Central memory CD8-positive, alpha-beta T cell (primary cell): ENCODE results near the gene PCID2.

Source experiments
- ATAC-seq: fragments of 150-1000 bp; cut with Tn5 transposase; replicated peaks from 2 replicates; pipeline ENCODE4 v1.10.0; 2022; ENCODE audit warnings: mild to moderate bottlenecking, moderate FRiP score, moderate number of reproducible peaks; ENCODE audit not compliant: poor library complexity, severe bottlenecking; ENCODE audit errors: extremely low read depth
- DNase-seq, 2 donors: peaks; one replicate each; pipeline ENCODE4 v3.0.0; 2021; ENCODE audit warnings: low spot score in 2 of 2
- H3K27ac Mint-ChIP-seq: one replicate; pipeline ENCODE4 v1.8.0; 2022; ENCODE audit warnings: low read depth, mild to moderate bottlenecking, moderate library complexity, mixed read lengths
- H3K27me3 Mint-ChIP-seq: one replicate; pipeline ENCODE4 v1.8.0; 2022; ENCODE audit warnings: mixed read lengths
- H3K36me3 Mint-ChIP-seq: one replicate; pipeline ENCODE4 v1.8.0; 2022; ENCODE audit warnings: mild to moderate bottlenecking, moderate library complexity, mixed read lengths; ENCODE audit not compliant: insufficient read depth
- H3K4me1 Mint-ChIP-seq: one replicate; pipeline ENCODE4 v1.8.0; 2022; ENCODE audit warnings: mixed read lengths
- H3K4me3 Mint-ChIP-seq: one replicate; pipeline ENCODE4 v1.8.0; 2022; ENCODE audit warnings: mild to moderate bottlenecking, moderate library complexity, mixed read lengths
- H3K9me3 Mint-ChIP-seq: one replicate; pipeline ENCODE4 v1.8.0; 2022; ENCODE audit warnings: mixed read lengths

PCID2 gene

DNA sequence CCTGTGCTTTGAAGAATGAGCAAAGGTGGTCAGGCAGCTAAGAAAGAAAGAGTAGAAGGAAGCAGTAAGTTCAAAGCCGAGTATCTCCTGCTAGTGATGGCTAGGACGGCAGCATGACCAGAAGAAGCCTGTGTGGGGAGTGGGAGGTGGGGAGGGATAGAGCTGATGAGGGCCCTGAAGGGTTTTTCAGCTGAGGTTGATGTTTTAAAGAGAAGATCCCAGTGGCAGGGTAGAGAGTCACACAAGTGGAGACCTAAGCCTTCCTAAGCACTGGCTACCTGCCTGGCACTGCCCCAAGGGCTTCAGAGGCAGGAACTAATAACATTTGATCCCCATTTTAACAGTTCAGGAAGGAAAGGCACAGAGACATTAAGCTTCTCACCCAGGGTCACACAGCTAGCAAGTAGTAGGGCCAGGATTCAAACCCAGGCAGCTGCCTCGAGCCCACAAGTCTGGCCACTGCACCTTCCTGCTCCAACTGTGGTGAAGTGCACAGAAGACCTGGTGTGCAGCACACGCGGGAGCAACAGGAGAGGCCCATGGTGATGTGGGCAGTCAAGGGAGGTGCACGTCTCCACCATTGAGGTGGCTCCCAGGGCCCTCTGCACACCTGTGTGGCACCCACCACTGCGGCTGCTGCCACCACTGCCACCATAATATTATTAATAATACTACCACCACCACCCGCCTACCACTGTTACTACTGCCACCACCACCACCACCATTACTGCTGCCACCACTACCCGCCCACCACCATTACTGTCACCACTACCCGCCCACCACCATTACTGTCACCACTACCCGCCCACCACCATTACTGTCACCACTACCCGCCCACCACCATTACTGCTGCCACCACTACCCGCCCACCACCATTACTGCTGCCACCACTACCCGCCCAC, 23.1 kb upstream of the PCID2 start:
- Mint-ChIP-seq H3K27ac (peak overlapping the region; percentile 32), H3K36me3 (peaks cover 48% of the 10 kb centered on the region), H3K27me3 (no peaks in the 10 kb centered on the region), H3K4me3 (no peak overlapping the region), H3K9me3 (no peaks in the 10 kb centered on the region), H3K4me1 (peaks cover 5% of the 10 kb centered on the region)
- ATAC-seq (no peak), DNase-seq (no peak)

GRCh38 chr13:113229791-113230190, 21.3 kb upstream of the PCID2 start:
- no peak overlapping the region for H3K27ac Mint-ChIP-seq
- DNase-seq = no peak
- no peaks in the 10 kb centered on the region for H3K9me3 Mint-ChIP-seq
- H3K27me3 Mint-ChIP-seq = no peaks in the 10 kb centered on the region
- no peak overlapping the region for H3K4me3 Mint-ChIP-seq
- no peak for ATAC-seq
- peaks cover 14% of the 10 kb centered on the region for H3K4me1 Mint-ChIP-seq
- H3K36me3 Mint-ChIP-seq = peaks cover 54% of the 10 kb centered on the region

GRCh38 chr13:113229161-113229560, 20.7 kb upstream of the PCID2 start:
- Mint-ChIP-seq H3K27ac (no peak overlapping the region), H3K4me3 (no peak overlapping the region), H3K4me1 (peaks cover 19% of the 10 kb centered on the region), H3K36me3 (peaks cover 56% of the 10 kb centered on the region), H3K9me3 (no peaks in the 10 kb centered on the region), H3K27me3 (no peaks in the 10 kb centered on the region)
- no peak for ATAC-seq
- DNase-seq = no peak

GRCh38 chr13:113226873-113227450, 18.5 kb upstream of the PCID2 start:
- Mint-ChIP-seq H3K27me3 (no peaks in the 10 kb centered on the region), H3K4me3 (no peak overlapping the region), H3K36me3 (peaks cover 62% of the 10 kb centered on the region), H3K9me3 (no peaks in the 10 kb centered on the region), H3K27ac (no peak overlapping the region), H3K4me1 (peaks cover 31% of the 10 kb centered on the region)
- ATAC-seq (no peak), DNase-seq (no peak)

DNA sequence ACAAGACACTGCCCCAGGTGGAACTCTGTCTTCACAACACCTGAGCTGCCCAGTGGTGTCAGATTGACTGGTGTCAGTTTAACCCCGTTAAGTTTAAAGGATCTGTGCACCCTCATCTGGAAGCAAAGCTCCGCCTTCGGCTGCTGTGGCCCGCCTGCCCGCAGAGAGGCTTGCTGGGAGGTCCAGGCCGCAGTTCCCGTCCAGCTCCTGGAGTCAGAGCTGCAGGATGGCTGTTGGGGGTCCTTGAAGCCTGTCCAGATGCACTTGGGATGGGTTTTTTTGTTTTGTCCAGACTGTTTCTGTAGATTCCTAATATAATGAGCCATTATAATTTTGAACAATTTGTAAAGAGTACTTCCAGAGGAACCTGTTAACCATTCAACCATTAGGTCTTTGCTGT, 17.0 kb upstream of the PCID2 start:
- H3K36me3 Mint-ChIP-seq = peaks cover 68% of the 10 kb centered on the region

GRCh38 chr13:113224486-113224885, 16.0 kb upstream of the PCID2 start:
- Mint-ChIP-seq H3K9me3 (no peaks in the 10 kb centered on the region), H3K27ac (peak overlapping the region; percentile 16), H3K4me1 (peaks cover 51% of the 10 kb centered on the region), H3K27me3 (no peaks in the 10 kb centered on the region), H3K4me3 (no peak overlapping the region), H3K36me3 (peaks cover 66% of the 10 kb centered on the region)
- no peak for ATAC-seq
- no peak for DNase-seq

More for the DNA sequence above, 17.0 kb upstream of the PCID2 start:
- H3K9me3 Mint-ChIP-seq = no peaks in the 10 kb centered on the region
- no peaks in the 10 kb centered on the region for H3K27me3 Mint-ChIP-seq
- H3K4me1 Mint-ChIP-seq = peaks cover 42% of the 10 kb centered on the region
- no peak overlapping the region for H3K27ac Mint-ChIP-seq
- DNase-seq = no peak
- ATAC-seq = no peak
- H3K4me3 Mint-ChIP-seq = no peak overlapping the region

DNA sequence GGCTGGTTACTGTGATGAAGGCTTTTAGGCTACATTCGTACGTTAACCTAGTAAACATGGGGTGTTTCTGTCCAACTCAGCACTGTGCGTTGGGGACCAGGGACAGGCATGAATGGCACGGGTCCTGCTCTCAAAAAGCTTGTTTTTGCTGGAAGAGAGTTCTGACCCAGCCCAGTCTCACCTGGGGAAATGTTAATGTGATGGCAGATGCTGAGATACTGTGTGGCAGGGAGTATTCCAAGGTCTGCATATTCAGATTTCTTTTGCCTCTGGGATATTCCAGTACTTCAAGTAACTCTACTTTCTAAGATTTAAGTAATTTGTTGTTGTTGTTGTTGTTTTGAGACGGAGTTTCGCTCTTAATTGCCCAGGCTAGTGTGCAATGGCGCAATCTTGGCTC, 14.6 kb upstream of the PCID2 start:
- ATAC-seq = no peak
- Mint-ChIP-seq H3K9me3 (no peaks in the 10 kb centered on the region), H3K27ac (no peak overlapping the region), H3K4me1 (peaks cover 53% of the 10 kb centered on the region), H3K27me3 (no peaks in the 10 kb centered on the region), H3K4me3 (no peak overlapping the region), H3K36me3 (peaks cover 56% of the 10 kb centered on the region)
- DNase-seq = no peak

DNA sequence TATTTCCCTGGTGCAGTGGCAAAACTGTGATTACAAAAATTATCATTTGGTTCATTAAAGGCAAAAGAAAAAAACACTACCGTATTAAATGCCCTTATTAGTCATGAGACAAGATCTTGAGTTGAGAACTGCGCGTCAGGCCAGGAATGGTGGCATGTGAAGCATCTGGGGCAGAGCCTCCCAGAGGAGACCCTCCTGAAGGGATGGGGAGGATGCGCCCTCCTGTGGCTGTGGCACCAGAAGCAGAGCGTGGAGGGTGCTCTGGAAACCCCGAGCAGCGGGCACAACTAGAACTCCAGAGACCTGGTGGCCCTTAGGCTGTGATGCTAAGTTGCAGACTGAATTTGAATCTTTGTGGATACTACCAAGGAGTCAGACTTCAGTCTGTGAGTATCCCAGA, 12.4 kb upstream of the PCID2 start:
- ATAC-seq = no peak

DNA sequence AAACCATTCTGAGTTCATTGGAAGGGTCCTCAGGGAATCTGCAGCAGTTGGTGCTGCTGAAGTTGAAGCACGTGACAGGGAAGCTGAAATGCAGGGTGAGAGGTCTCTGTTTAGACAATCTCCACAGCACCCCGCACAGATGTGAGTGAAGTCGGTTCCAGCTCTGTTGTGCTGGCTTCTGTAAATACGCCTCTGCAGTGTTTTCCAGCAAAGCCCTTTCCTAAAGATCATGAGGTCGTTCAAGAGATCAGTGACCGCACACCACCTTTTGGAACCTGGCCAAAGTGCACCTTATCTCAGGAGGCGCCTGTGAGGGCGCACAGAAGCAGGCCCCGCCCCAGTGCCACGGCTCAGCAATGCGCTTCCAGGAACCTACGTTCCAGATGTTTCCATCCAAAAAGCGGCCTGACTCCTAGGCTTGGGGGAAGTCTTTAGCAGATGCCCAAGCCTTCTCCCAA, 11.7 kb upstream of the PCID2 start:
- H3K9me3 Mint-ChIP-seq = no peaks in the 10 kb centered on the region
- ATAC-seq (no peak), DNase-seq (no peak)
- H3K4me1 Mint-ChIP-seq = peaks cover 42% of the 10 kb centered on the region
- no peaks in the 10 kb centered on the region for H3K27me3 Mint-ChIP-seq
- H3K4me3 Mint-ChIP-seq = no peak overlapping the region
- peaks cover 40% of the 10 kb centered on the region for H3K36me3 Mint-ChIP-seq
- no peak overlapping the region for H3K27ac Mint-ChIP-seq

More for the DNA sequence above, 12.4 kb upstream of the PCID2 start:
- DNase-seq = no peak
- Mint-ChIP-seq H3K9me3 (no peaks in the 10 kb centered on the region), H3K27me3 (no peaks in the 10 kb centered on the region), H3K4me1 (peaks cover 42% of the 10 kb centered on the region), H3K36me3 (peaks cover 43% of the 10 kb centered on the region), H3K4me3 (no peak overlapping the region), H3K27ac (no peak overlapping the region)

- peaks cover 35% of the 10 kb centered on the region for H3K4me1 Mint-ChIP-seq
- ATAC-seq (no peak), DNase-seq (no peak)
- peaks cover 32% of the 10 kb centered on the region for H3K36me3 Mint-ChIP-seq
- H3K9me3 Mint-ChIP-seq = no peaks in the 10 kb centered on the region
- no peak overlapping the region for H3K27ac Mint-ChIP-seq
- no peak overlapping the region for H3K4me3 Mint-ChIP-seq
- no peaks in the 10 kb centered on the region for H3K27me3 Mint-ChIP-seq
Observed at GRCh38 chr13:113219256-113219940, 10.9 kb upstream of the PCID2 start.

DNA sequence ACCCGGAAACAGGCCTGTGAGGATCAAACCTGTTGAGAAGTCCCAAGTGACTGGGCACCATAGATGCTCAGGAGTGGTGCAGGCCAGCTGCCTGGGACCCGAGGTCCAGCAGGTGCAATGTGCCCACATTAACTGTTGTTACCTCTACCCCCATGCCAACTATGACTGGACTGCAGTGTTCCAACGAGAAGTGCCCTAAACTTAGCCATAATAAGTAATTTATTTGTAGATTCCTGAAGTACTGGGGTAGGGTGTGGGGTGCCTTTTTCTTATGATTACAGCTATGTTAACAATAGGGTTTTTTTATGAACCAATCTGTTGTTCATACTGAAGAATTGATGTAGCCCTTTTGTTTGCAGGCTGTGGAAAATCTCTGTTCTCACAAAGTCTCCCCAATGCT, 10.1 kb upstream of the PCID2 start:
- Mint-ChIP-seq H3K4me1 (peaks cover 34% of the 10 kb centered on the region), H3K27ac (no peak overlapping the region), H3K9me3 (no peaks in the 10 kb centered on the region), H3K4me3 (no peak overlapping the region), H3K27me3 (no peaks in the 10 kb centered on the region), H3K36me3 (peaks cover 27% of the 10 kb centered on the region)
- no peak for ATAC-seq
- DNase-seq = no peak

GRCh38 chr13:113216254-113217048, 8.0 kb upstream of the PCID2 start:
- H3K4me3 Mint-ChIP-seq = no peak overlapping the region
- H3K9me3 Mint-ChIP-seq = no peaks in the 10 kb centered on the region
- H3K27ac Mint-ChIP-seq = no peak overlapping the region
- DNase-seq = no peak
- H3K36me3 Mint-ChIP-seq = peaks cover 18% of the 10 kb centered on the region
- no peak for ATAC-seq
- H3K27me3 Mint-ChIP-seq = no peaks in the 10 kb centered on the region
- peaks cover 31% of the 10 kb centered on the region for H3K4me1 Mint-ChIP-seq
